GM18870 (cell line): ENCODE results near the gene SLC37A4.
"Not testable (repeated sequence)": the region's sequence is repeated elsewhere in the genome, so short reads cannot be mapped to it uniquely, and the experiment has no call there.

Source experiments
- ATAC-seq: cut with Tn5 transposase; IDR thresholded peaks from one replicate; pipeline ENCODE4 v1.9.1; 2021; ENCODE audit warnings: moderate library complexity; ENCODE audit not compliant: unreplicated experiment

Gene SLC37A4

GRCh38 chr11:119018074-119018938, 12.4 kb downstream of the SLC37A4 start, which contains the start of the genes RPS25 and TRAPPC4:
Gene RPS25 (minus strand): TSS chr11:119018343. CDS start chr11:119018284, 59 bp downstream.
Gene TRAPPC4 (plus strand): TSS chr11:119018766. CDS start chr11:119018796, 30 bp downstream.
- peak; percentile 85 for ATAC-seq

- ATAC-seq = not testable (repeated sequence)
Measured at GRCh38 chr11:119017377-119017776, 13.3 kb downstream of the SLC37A4 start.

GRCh38 chr11:119016216-119017009, 14.3 kb downstream of the SLC37A4 start:
- no peak for ATAC-seq

GRCh38 chr11:119015054-119015611, 15.5 kb downstream of the SLC37A4 start:
- no peak for ATAC-seq

GRCh38 chr11:119014209-119014924, 16.3 kb downstream of the SLC37A4 start:
- ATAC-seq = no peak

- no peak for ATAC-seq
Measured at GRCh38 chr11:119012629-119013170, 18.0 kb downstream of the SLC37A4 start.

- no peak for ATAC-seq
Measured at GRCh38 chr11:119011476-119012053, 19.1 kb downstream of the SLC37A4 start.

GRCh38 chr11:119006656-119007055, 24.0 kb downstream of the SLC37A4 start:
- no peak for ATAC-seq

GRCh38 chr11:119000906-119001305, 29.8 kb downstream of the SLC37A4 start:
- no peak for ATAC-seq

- ATAC-seq = no peak
Measured at GRCh38 chr11:118998822-118999221, 31.9 kb downstream of the SLC37A4 start.

- ATAC-seq = no peak
Measured at GRCh38 chr11:118998388-118998717, 32.3 kb downstream of the SLC37A4 start.

- ATAC-seq = peak; percentile 63
Measured at GRCh38 chr11:118997627-118998387, 32.9 kb downstream of the SLC37A4 start, which contains the start of gene CENATAC. Gene CENATAC (plus strand): TSS chr11:118998138. CDS start chr11:118998198, 60 bp downstream.

- ATAC-seq = peak; percentile 19
Measured at GRCh38 chr11:118996926-118997626, 33.6 kb downstream of the SLC37A4 start.

GRCh38 chr11:118991486-118992038, 39.1 kb downstream of the SLC37A4 start:
- ATAC-seq = not testable (repeated sequence)

GRCh38 chr11:118988280-118988679, 42.4 kb downstream of the SLC37A4 start:
- ATAC-seq = no peak

GRCh38 chr11:118984825-118985224, 45.9 kb downstream of the SLC37A4 start:
- ATAC-seq = no peak

GRCh38 chr11:118984337-118984736, 46.3 kb downstream of the SLC37A4 start:
- not testable (repeated sequence) for ATAC-seq

GRCh38 chr11:118980191-118980881, 50.3 kb downstream of the SLC37A4 start:
- ATAC-seq = no peak
